Measurements from ENCODE around the gene RPS6KA5. TPM values are rescaled to one million over a fixed set of nuclear protein-coding genes. Genes with fewer than 3 reads are reported as not detected.
A peak's percentile ranks its signal among the peaks of the same experiment; 100 is the strongest.

The RPS6KA5 gene
- total RNA-seq, 1 donor from 2014 or later, result 0.21 TPM

GRCh38 chr14:90903101-90903500 is 157.3 kb downstream of the RPS6KA5 start:
- Histone ChIP-seq H3K27me3 (no peaks in the 10 kb centered on the region), H3K4me1 (no peaks in the 10 kb centered on the region), H3K36me3 (no peaks in the 10 kb centered on the region), H3K9me3 (no peaks in the 10 kb centered on the region), H3K4me3 (no peak overlapping the region), H3K27ac (no peak overlapping the region)
- no peak for DNase-seq (ENCODE audit: low spot score in 2 of 2)
- intact Hi-C loops (cut with DNase I), result loop anchor here (1.0 to 2.0 kb wide), 2 partner anchors 270 to 384 kb away; no protein-coding TSS in a partner anchor
- peak; percentile 65 to 69 (median 68) for TF ChIP-seq CTCF (IDR thresholded peaks at IDR 0.05)

- no peaks in the 10 kb centered on the region for H3K4me1 ChIP-seq
- TF ChIP-seq CTCF (IDR thresholded peaks at IDR 0.05), result peak in 1 of 3 experiments; percentile 6
- H3K27ac ChIP-seq, result no peak overlapping the region
- no peak for DNase-seq (ENCODE audit: low spot score in 2 of 2)
- no peaks in the 10 kb centered on the region for H3K9me3 ChIP-seq
- H3K27me3 ChIP-seq, result no peaks in the 10 kb centered on the region
- intact Hi-C loops (cut with DNase I), result no loop called here
- H3K36me3 ChIP-seq, result no peaks in the 10 kb centered on the region
- no peak overlapping the region for H3K4me3 ChIP-seq
Observed at GRCh38 chr14:90900476-90901083, 159.9 kb downstream of the RPS6KA5 start.

- no peak overlapping the region for H3K4me3 ChIP-seq
- H3K36me3 ChIP-seq, result no peaks in the 10 kb centered on the region
- no peaks in the 10 kb centered on the region for H3K27me3 ChIP-seq
- H3K9me3 ChIP-seq, result no peaks in the 10 kb centered on the region
- no peak for TF ChIP-seq CTCF (IDR thresholded peaks at IDR 0.05)
- H3K27ac ChIP-seq, result no peak overlapping the region
- intact Hi-C loops (cut with DNase I), result no loop called here
- no peaks in the 10 kb centered on the region for H3K4me1 ChIP-seq
- no peak for DNase-seq (ENCODE audit: low spot score in 2 of 2)
Observed at GRCh38 chr14:90897022-90897421, 163.4 kb downstream of the RPS6KA5 start.

- no peaks in the 10 kb centered on the region for H3K9me3 ChIP-seq
- H3K4me3 ChIP-seq, result no peak overlapping the region
- H3K27me3 ChIP-seq, result no peaks in the 10 kb centered on the region
- intact Hi-C loops (cut with DNase I), result no loop called here
- H3K27ac ChIP-seq, result no peak overlapping the region
- no peak for DNase-seq (ENCODE audit: low spot score in 2 of 2)
- no peaks in the 10 kb centered on the region for H3K36me3 ChIP-seq
- H3K4me1 ChIP-seq, result no peaks in the 10 kb centered on the region
- no peak for TF ChIP-seq CTCF (IDR thresholded peaks at IDR 0.05)
Observed at GRCh38 chr14:90894241-90894640, 166.2 kb downstream of the RPS6KA5 start.

- Histone ChIP-seq H3K36me3 (no peaks in the 10 kb centered on the region), H3K27me3 (no peaks in the 10 kb centered on the region), H3K4me1 (no peaks in the 10 kb centered on the region), H3K9me3 (no peaks in the 10 kb centered on the region), H3K27ac (no peak overlapping the region), H3K4me3 (no peak overlapping the region)
- no peak for TF ChIP-seq CTCF (IDR thresholded peaks at IDR 0.05)
- no peak for DNase-seq (ENCODE audit: low spot score in 2 of 2)
- intact Hi-C loops (cut with DNase I), result no loop called here
Observed at GRCh38 chr14:90893510-90893909, 166.9 kb downstream of the RPS6KA5 start.

GRCh38 chr14:90892970-90893369 is 167.5 kb downstream of the RPS6KA5 start:
- Histone ChIP-seq H3K4me1 (no peaks in the 10 kb centered on the region), H3K27me3 (no peaks in the 10 kb centered on the region), H3K36me3 (no peaks in the 10 kb centered on the region), H3K9me3 (no peaks in the 10 kb centered on the region), H3K27ac (no peak overlapping the region), H3K4me3 (no peak overlapping the region)
- no peak for DNase-seq (ENCODE audit: low spot score in 2 of 2)
- intact Hi-C loops (cut with DNase I), result no loop called here
- TF ChIP-seq CTCF (IDR thresholded peaks at IDR 0.05), result no peak

Data from ascending aorta (tissue), 2 donors.